Epithelial cell of proximal tubule (primary cell): ENCODE measurements around the gene GMCL2. TPM values are rescaled to one million over a fixed set of nuclear protein-coding genes. Genes with fewer than 3 reads are reported as not detected.

Experiments
- DNase-seq: peaks from one replicate; pipeline ENCODE4 v3.0.0-alpha.2; 2011; ENCODE audit warnings: low read depth
- H3K4me3 ChIP-seq: 2 replicates; pipeline ENCODE4 v1.5.1; 2011; ENCODE audit warnings: low read depth, mild to moderate bottlenecking, low read length
- CTCF ChIP-seq: conservative IDR thresholded peaks from 2 replicates; pipeline ENCODE4 v1.5.1; 2012; ENCODE audit warnings: low read depth, mild to moderate bottlenecking, low read length
- total RNA-seq: library from RNA; depleted of rRNA; stranded (reverse); fragments of >200 nt; gene quantifications from 2 replicates; pipeline ENCODE4 v1.2.3, GENCODE V29; 2015

Gene GMCL2
- total RNA-seq, 1 donor from 2014 or later: not detected

DNA sequence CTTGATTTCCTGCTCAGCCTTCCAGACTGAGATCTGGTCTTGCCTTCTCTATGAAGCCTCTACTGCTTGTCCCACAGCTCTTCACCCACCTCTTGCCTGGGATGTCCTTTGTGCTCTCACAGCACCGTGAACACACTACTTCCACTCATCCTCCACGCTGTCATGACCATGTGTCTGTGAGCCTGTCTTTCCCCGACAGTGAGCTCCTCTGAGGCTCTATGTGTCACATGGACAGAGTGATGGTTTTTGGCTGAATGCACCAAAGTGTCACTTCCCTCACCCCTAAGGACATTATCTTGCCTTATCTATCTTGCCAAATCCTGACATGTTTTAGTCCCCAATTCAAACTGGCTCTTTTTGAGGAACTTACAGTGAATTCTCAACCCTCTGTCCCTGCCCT lies 34.1 kb upstream of the GMCL2 start:
- no peak for DNase-seq
- TF ChIP-seq CTCF: no peak
- no peak overlapping the region for H3K4me3 ChIP-seq

- no peak for DNase-seq
- TF ChIP-seq CTCF: no peak
- no peak overlapping the region for H3K4me3 ChIP-seq
These were observed 31.7 kb upstream of the GMCL2 start for GRCh38 chr5:178218827-178219226.

DNA sequence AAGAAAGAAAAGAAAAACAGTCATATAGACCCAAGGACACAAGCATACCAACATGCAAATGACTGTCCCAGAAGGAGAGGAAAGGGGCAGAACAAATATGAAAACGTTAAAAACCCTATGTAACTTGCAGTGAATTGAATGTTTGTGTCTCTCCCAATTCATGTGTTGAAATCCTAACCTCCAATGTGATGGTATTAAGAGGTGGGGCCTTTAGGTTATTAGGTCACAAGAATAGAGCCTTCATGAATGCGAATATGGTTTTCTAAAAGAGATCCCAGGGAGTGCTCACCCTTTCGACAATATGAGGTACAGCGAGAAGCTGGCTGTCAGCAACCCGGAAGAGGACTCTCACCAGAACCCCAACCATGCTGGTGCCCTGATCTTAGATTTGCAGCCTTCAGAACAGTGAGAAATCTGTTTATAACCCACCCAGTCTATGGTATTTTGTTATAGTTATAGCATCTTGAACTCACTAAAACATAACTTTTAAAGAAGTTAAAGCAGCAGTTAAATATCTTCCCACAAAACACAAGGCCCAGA lies 31.1 kb upstream of the GMCL2 start:
- no peak overlapping the region for H3K4me3 ChIP-seq
- DNase-seq: no peak
- TF ChIP-seq CTCF: no peak

GRCh38 chr5:178216779-178217178 lies 29.6 kb upstream of the GMCL2 start:
- DNase-seq: no peak
- no peak for TF ChIP-seq CTCF
- no peak overlapping the region for H3K4me3 ChIP-seq

DNA sequence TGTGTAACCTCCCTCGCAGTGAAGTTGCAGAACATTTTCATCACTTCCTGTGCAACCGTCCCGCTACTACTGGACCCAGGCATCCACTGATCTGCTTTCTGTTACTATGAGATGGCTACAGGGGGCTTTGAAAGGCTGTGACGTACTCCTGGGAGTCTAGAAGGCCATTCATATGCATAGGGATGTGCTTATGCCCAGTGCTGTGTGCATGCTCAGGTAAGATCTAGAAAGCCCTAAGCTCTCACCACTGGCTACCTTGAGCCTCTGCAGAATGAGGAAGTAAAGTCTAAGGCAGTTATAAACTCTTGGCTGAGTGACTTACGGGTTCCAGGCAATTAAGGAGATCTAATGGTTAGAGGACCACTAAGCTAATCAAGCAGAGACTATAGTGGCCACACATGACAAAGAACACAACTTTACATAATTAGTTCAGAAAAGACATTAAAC lies 28.9 kb upstream of the GMCL2 start:
- no peak for TF ChIP-seq CTCF
- H3K4me3 ChIP-seq: no peak overlapping the region
- no peak for DNase-seq

DNA sequence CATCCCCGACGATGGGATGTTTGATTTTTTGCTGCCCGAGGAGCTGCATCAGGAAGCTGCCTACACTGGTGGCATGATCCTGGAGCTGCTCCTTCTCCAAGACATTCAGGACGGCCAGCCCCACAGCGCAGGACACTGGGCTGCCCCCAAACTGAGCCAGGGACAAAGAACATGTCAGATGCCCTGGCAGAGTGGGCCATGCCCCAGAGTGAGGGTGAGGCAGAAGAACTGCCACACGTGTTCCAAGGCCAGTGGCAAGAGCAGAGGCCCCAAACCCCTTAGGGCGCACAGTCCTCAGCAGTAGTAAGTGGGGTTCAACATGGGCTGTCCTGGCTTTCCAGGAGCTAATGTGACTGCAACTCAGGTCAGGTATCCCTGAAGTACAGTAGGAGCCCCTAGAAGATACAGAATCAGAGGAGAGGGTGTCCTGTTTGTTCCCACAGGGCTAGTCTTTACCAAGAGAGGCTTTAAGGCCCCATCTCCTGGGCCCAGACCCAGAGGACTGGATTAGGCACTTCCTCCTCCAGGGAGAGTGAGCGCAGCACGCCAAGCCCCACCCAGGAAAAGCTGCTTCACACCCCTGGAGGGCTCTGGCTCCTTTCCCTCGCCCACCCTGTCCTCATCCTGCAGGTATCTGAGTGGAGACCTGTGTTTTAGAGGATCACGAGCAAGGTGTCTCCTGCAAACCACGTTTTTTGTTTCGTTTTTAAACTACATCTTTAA lies 28.3 kb upstream of the GMCL2 start:
- TF ChIP-seq CTCF: no peak
- H3K4me3 ChIP-seq: no peak overlapping the region
- no peak for DNase-seq
